Measurements from ENCODE around the gene JADE3.

Gene JADE3

GRCh38 chrX:47047989-47048388 is 135.8 kb downstream of the JADE3 start:
- H4K20me1 ChIP-seq (ENCODE audit: insufficient read depth, low read length, poor library complexity, severe bottlenecking) = no peaks in the 10 kb centered on the region
- H3K9me3 ChIP-seq (ENCODE audit: insufficient read depth, low read depth, low read length) = no peaks in the 10 kb centered on the region
- no peak overlapping the region for H3K4me2 ChIP-seq (ENCODE audit: low read depth, low read length, poor library complexity, severe bottlenecking)
- H3K4me1 ChIP-seq (ENCODE audit: insufficient read depth, low read length, poor library complexity, severe bottlenecking) = no peaks in the 10 kb centered on the region
- H3K27me3 ChIP-seq (ENCODE audit: insufficient read depth, low read length, poor library complexity, severe bottlenecking) = no peaks in the 10 kb centered on the region
- no peaks in the 10 kb centered on the region for H3F3A ChIP-seq (ENCODE audit: low read depth)
- H3K79me2 ChIP-seq (ENCODE audit: insufficient read depth, low read length) = no peaks in the 10 kb centered on the region
- H3K9ac ChIP-seq (ENCODE audit: low read depth, low read length, poor library complexity, severe bottlenecking) = no peak overlapping the region
- H2AFZ ChIP-seq (ENCODE audit: low read length) = no peak overlapping the region
- TF ChIP-seq CTCF (conservative IDR thresholded peaks at IDR 0.05; ENCODE audit: low read length) (no peak), EZH2phosphoT487 (IDR thresholded peaks at IDR 0.05; ENCODE audit: borderline replicate concordance) (no peak)
- H3K9me2 ChIP-seq (replicated peaks; ENCODE audit: low read depth, low read length) = no peaks in the 10 kb centered on the region
- no peak overlapping the region for H3K4me3 ChIP-seq (ENCODE audit: low read length, poor library complexity, severe bottlenecking)
- H3K36me3 ChIP-seq (ENCODE audit: insufficient read depth, low read length) = peaks cover 3% of the 10 kb centered on the region; the same call in 1 of the 2 replicates

- H3K9ac ChIP-seq (ENCODE audit: low read depth, low read length, poor library complexity, severe bottlenecking) = no peak overlapping the region
- no peaks in the 10 kb centered on the region for H3K9me3 ChIP-seq (ENCODE audit: insufficient read depth, low read depth, low read length)
- H3K4me2 ChIP-seq (ENCODE audit: low read depth, low read length, poor library complexity, severe bottlenecking) = no peak overlapping the region
- no peak overlapping the region for H2AFZ ChIP-seq (ENCODE audit: low read length)
- peaks cover 30% of the 10 kb centered on the region; the same call in 1 of the 2 replicates for H3K36me3 ChIP-seq (ENCODE audit: insufficient read depth, low read length)
- H3K9me2 ChIP-seq (replicated peaks; ENCODE audit: low read depth, low read length) = no peaks in the 10 kb centered on the region
- H3K4me3 ChIP-seq (ENCODE audit: low read length, poor library complexity, severe bottlenecking) = no peak overlapping the region
- no peaks in the 10 kb centered on the region for H3K27me3 ChIP-seq (ENCODE audit: insufficient read depth, low read length, poor library complexity, severe bottlenecking)
- no peaks in the 10 kb centered on the region for H3K79me2 ChIP-seq (ENCODE audit: insufficient read depth, low read length)
- H4K20me1 ChIP-seq (ENCODE audit: insufficient read depth, low read length, poor library complexity, severe bottlenecking) = no peaks in the 10 kb centered on the region
- H3K4me1 ChIP-seq (ENCODE audit: insufficient read depth, low read length, poor library complexity, severe bottlenecking) = no peaks in the 10 kb centered on the region
- TF ChIP-seq CTCF (conservative IDR thresholded peaks at IDR 0.05; ENCODE audit: low read length) (no peak), EZH2phosphoT487 (IDR thresholded peaks at IDR 0.05; ENCODE audit: borderline replicate concordance) (no peak)
- H3F3A ChIP-seq (ENCODE audit: low read depth) = no peaks in the 10 kb centered on the region
Observed at GRCh38 chrX:47059142-47059874, 147.1 kb downstream of the JADE3 start.

- H4K20me1 ChIP-seq (ENCODE audit: insufficient read depth, low read length, poor library complexity, severe bottlenecking) = no peaks in the 10 kb centered on the region
- TF ChIP-seq EZH2phosphoT487 (IDR thresholded peaks at IDR 0.05; ENCODE audit: borderline replicate concordance) = no peak
- no peak for TF ChIP-seq CTCF (conservative IDR thresholded peaks at IDR 0.05; ENCODE audit: low read length)
- H3K4me3 ChIP-seq (ENCODE audit: low read length, poor library complexity, severe bottlenecking) = no peak overlapping the region
- no peaks in the 10 kb centered on the region for H3K79me2 ChIP-seq (ENCODE audit: insufficient read depth, low read length)
- no peaks in the 10 kb centered on the region for H3K9me3 ChIP-seq (ENCODE audit: insufficient read depth, low read depth, low read length)
- H3K4me2 ChIP-seq (ENCODE audit: low read depth, low read length, poor library complexity, severe bottlenecking) = no peak overlapping the region
- no peaks in the 10 kb centered on the region for H3K27me3 ChIP-seq (ENCODE audit: insufficient read depth, low read length, poor library complexity, severe bottlenecking)
- H3K4me1 ChIP-seq (ENCODE audit: insufficient read depth, low read length, poor library complexity, severe bottlenecking) = no peaks in the 10 kb centered on the region
- no peaks in the 10 kb centered on the region for H3K9me2 ChIP-seq (replicated peaks; ENCODE audit: low read depth, low read length)
- H3F3A ChIP-seq (ENCODE audit: low read depth) = no peaks in the 10 kb centered on the region
- H3K36me3 ChIP-seq (ENCODE audit: insufficient read depth, low read length) = peaks cover 30% of the 10 kb centered on the region; the same call in 1 of the 2 replicates
- H2AFZ ChIP-seq (ENCODE audit: low read length) = no peak overlapping the region
- no peak overlapping the region for H3K9ac ChIP-seq (ENCODE audit: low read depth, low read length, poor library complexity, severe bottlenecking)
Observed at GRCh38 chrX:47060708-47061107, 148.5 kb downstream of the JADE3 start.

Data from Loucy (cell line).